Middle frontal gyrus (tissue), 1 donor: ENCODE measurements around the gene SUPT3H.
"Not testable (repeated sequence)": the region's sequence is repeated elsewhere in the genome, so short reads cannot be mapped to it uniquely, and the experiment has no call there.

Experiments
- DNase-seq: peaks from one replicate; pipeline ENCODE4 v3.0.0-alpha.2; 2015; ENCODE audit warnings: low spot score; ENCODE audit errors: extremely low spot score

SUPT3H gene

GRCh38 chr6:44915111-44915510 is 462.6 kb downstream of the SUPT3H start:
- no peak for DNase-seq

GRCh38 chr6:44914141-44914540 is 463.6 kb downstream of the SUPT3H start:
- DNase-seq, result no peak

- no peak for DNase-seq
Observed at GRCh38 chr6:44906761-44907160, 471.0 kb downstream of the SUPT3H start.

GRCh38 chr6:44900358-44900757 is 477.4 kb downstream of the SUPT3H start:
- DNase-seq, result not testable (repeated sequence)

- DNase-seq, result no peak
Observed at GRCh38 chr6:44898296-44898930, 479.3 kb downstream of the SUPT3H start.

- no peak for DNase-seq
Observed at GRCh38 chr6:44897316-44897715, 480.4 kb downstream of the SUPT3H start.

GRCh38 chr6:44896701-44897100 is 481.0 kb downstream of the SUPT3H start:
- DNase-seq, result no peak

- DNase-seq, result no peak
Observed at GRCh38 chr6:44892579-44892978, 485.2 kb downstream of the SUPT3H start.

- DNase-seq, result not testable (repeated sequence)
Observed at GRCh38 chr6:44879071-44879470, 498.7 kb downstream of the SUPT3H start.

GRCh38 chr6:44876638-44877037 is 501.1 kb downstream of the SUPT3H start:
- DNase-seq, result not testable (repeated sequence)

GRCh38 chr6:44869321-44869897 is 508.3 kb downstream of the SUPT3H start:
- no peak for DNase-seq

GRCh38 chr6:44868910-44869309 is 508.8 kb downstream of the SUPT3H start:
- no peak for DNase-seq

- DNase-seq, result no peak
Observed at GRCh38 chr6:44868335-44868668, 509.4 kb downstream of the SUPT3H start.

GRCh38 chr6:44867571-44868334 is 510.0 kb downstream of the SUPT3H start:
- DNase-seq, result no peak

GRCh38 chr6:44865184-44865583 is 512.5 kb downstream of the SUPT3H start:
- not testable (repeated sequence) for DNase-seq

- DNase-seq, result no peak
Observed at GRCh38 chr6:44859901-44860410, 517.8 kb downstream of the SUPT3H start.

GRCh38 chr6:44858998-44859397 is 518.7 kb downstream of the SUPT3H start:
- DNase-seq, result no peak

GRCh38 chr6:44856479-44856878 is 521.3 kb downstream of the SUPT3H start:
- no peak for DNase-seq

- DNase-seq, result no peak
Observed at GRCh38 chr6:44855562-44856411, 521.9 kb downstream of the SUPT3H start.

- DNase-seq, result no peak
Observed at GRCh38 chr6:44854712-44855443, 522.9 kb downstream of the SUPT3H start.

- DNase-seq, result no peak
Observed at GRCh38 chr6:44851176-44851575, 526.6 kb downstream of the SUPT3H start.
